Prostate gland (tissue), 2 donors: ENCODE data around the gene MRC1. TPM values are rescaled to one million over a fixed set of nuclear protein-coding genes. Genes with fewer than 3 reads are reported as not detected.

Source experiments
- DNase-seq: peaks from one replicate; pipeline ENCODE4 v3.0.0-alpha.2; 2019; ENCODE audit warnings: low spot score
- H3K27ac ChIP-seq, 2 donors: fragments of 200-600 bp; sonication (generic); 2 replicates each; pipeline ENCODE4 v1.5.1; 2017 to 2019
- H3K27me3 ChIP-seq: fragments of 200-600 bp; sonication (generic); replicated peaks from 2 replicates; pipeline ENCODE4 v1.5.1; 2019; ENCODE audit not compliant: insufficient read depth
- H3K36me3 ChIP-seq, 2 donors: fragments of 200-600 bp; sonication (generic); 1 replicate in 1 of 2; 2 replicates in 1 of 2; pipeline versions ENCODE4 v1.5.1 to v1.8.1; 2017 to 2019
- H3K4me1 ChIP-seq: fragments of 200-600 bp; sonication (generic); replicated peaks from 2 replicates; pipeline ENCODE4 v1.5.1; 2019
- H3K4me3 ChIP-seq, 2 donors: fragments of 200-600 bp; sonication (generic); 2 replicates each; pipeline ENCODE4 v1.5.1; 2017 to 2019
- H3K9me3 ChIP-seq: fragments of 200-600 bp; sonication (generic); 2 replicates; pipeline ENCODE4 v1.5.1; 2017
- CTCF ChIP-seq, 4 experiments: fragments of 200-600 bp in 2 of 4; fragments of 450-650 bp in 2 of 4; sonication (generic) in 2 of 4; IDR thresholded peaks; 1 replicate in 3 of 4; 2 replicates in 1 of 4; pipeline ENCODE4 v1.5.1; 2016 to 2019; ENCODE audit warnings: antibody characterized with exemption in 4 of 4, mild to moderate bottlenecking in 2 of 4, moderate library complexity in 2 of 4
- POLR2A ChIP-seq: fragments of 450-650 bp; IDR thresholded peaks from one replicate; pipeline ENCODE4 v1.6.1; 2016; ENCODE audit warnings: antibody characterized with exemption, mild to moderate bottlenecking
- POLR2AphosphoS5 ChIP-seq: sonication (generic); formaldehyde crosslinking; IDR thresholded peaks from one replicate; pipeline ENCODE4 v1.6.1; 2017; ENCODE audit warnings: antibody characterized with exemption
- WGBS: methylation state at CpG from one replicate; pipeline ENCODE4 v1.1.5; 2018; 5-methylcytosine and 5-hydroxymethylcytosine counted together
- intact Hi-C: fragments of 100-400 bp; cut with DNase I; formaldehyde crosslinking; loops from one replicate; pipeline ENCODE4 v1.14.2; 2022
- total RNA-seq, 2 donors: library from RNA; depleted of rRNA; stranded (reverse); fragments of >200 nt; gene quantifications; one replicate each; pipeline ENCODE4 v1.1.0, GENCODE V29; 2016

The MRC1 gene
- total RNA-seq, 2 donors from 2014 or later: 3.1 to 27.4 TPM

DNA sequence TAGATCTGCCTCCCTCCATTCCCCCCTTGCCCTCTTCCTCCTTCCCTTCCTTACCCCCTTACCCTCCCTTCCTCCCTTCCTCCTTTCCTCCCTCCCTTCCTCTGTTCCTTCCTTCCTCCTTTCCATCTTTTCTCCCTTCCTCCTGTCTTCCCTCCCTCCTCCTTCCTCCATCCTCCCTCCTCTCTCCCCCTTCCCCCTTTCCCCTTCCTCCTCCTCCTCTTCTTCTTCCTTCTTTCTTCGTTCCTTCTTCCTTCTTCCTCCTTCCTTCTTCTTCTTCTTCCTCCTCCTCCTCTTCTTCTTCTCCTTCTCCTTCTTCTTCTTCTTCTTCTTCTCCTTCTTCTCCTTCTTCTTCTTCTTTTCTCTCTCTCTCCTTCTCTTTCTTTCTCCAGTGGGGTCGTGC, 57.9 kb downstream of the MRC1 start:
- 94% methylated on average over 2 of the region's 2 CpGs for WGBS
- TF ChIP-seq CTCF (IDR thresholded peaks at IDR 0.05) (no peak), POLR2AphosphoS5 (no peak), POLR2A (no peak)
- H3K27me3 ChIP-seq: no peaks in the 10 kb centered on the region
- intact Hi-C loops: no loop called here
- H3K9me3 ChIP-seq: no peaks in the 10 kb centered on the region
- no peak overlapping the region for H3K4me3 ChIP-seq
- no peaks in the 10 kb centered on the region for H3K36me3 ChIP-seq
- DNase-seq: no peak
- no peak overlapping the region for H3K27ac ChIP-seq
- no peaks in the 10 kb centered on the region for H3K4me1 ChIP-seq

GRCh38 chr10:17871036-17871435, 61.9 kb downstream of the MRC1 start:
- no peak for DNase-seq
- no peaks in the 10 kb centered on the region for H3K36me3 ChIP-seq
- H3K9me3 ChIP-seq: no peaks in the 10 kb centered on the region
- intact Hi-C loops: no loop called here
- no peak overlapping the region for H3K27ac ChIP-seq
- WGBS: 87% methylated on average over 6 of the region's 6 CpGs
- no peaks in the 10 kb centered on the region for H3K27me3 ChIP-seq
- TF ChIP-seq POLR2A (no peak), CTCF (IDR thresholded peaks at IDR 0.05) (no peak), POLR2AphosphoS5 (no peak)
- H3K4me3 ChIP-seq: no peak overlapping the region
- no peaks in the 10 kb centered on the region for H3K4me1 ChIP-seq

DNA sequence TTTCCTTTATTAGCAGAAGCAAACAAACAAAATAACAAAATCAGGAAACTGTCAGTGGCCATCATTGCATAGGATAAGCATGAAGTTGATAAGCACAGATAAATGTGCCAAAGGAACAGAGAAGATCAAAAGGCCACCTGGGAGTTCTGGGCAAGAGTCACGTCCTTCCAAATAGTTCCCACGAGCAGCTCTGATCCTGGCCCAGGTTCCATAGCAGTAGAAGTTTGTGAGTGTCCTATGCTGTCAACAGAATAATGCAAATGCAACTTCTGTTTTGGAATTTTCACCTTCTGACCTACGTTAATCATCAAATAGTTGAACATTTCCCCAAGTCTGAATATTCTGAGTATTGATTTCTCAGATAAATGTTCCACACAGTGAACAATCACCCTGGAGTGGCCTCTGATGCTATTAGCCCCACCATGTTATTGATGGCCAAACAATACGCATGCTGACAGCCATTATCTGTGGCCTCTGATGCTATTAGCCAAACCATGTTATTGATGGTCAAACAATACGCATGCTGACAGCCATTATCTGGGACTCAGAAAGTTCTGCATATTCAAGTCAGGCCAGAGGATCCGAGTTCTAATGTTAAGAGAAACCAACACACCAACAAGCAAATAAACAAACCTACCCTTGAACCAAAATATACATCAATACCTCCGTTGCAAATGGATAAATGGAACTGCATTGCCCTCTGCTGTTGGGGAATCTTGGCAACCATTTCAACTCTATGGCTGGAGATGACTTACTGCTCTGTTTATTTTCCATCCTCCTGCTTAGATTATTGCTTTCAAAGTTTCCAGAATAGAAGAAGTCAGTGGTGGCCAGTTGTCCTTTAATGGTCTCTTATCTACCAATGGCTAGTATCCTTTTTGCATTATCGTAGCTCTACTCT, 63.3 kb downstream of the MRC1 start:
- DNase-seq: no peak
- WGBS: 63% methylated on average over 8 of the region's 8 CpGs
- Histone ChIP-seq H3K36me3 (no peaks in the 10 kb centered on the region), H3K27ac (no peak overlapping the region), H3K4me3 (no peak overlapping the region), H3K27me3 (no peaks in the 10 kb centered on the region), H3K9me3 (no peaks in the 10 kb centered on the region), H3K4me1 (no peaks in the 10 kb centered on the region)
- TF ChIP-seq CTCF (IDR thresholded peaks at IDR 0.05): peak in 1 of 4 experiments; percentile 24
- TF ChIP-seq POLR2A: no peak
- intact Hi-C loops: no loop called here

DNA sequence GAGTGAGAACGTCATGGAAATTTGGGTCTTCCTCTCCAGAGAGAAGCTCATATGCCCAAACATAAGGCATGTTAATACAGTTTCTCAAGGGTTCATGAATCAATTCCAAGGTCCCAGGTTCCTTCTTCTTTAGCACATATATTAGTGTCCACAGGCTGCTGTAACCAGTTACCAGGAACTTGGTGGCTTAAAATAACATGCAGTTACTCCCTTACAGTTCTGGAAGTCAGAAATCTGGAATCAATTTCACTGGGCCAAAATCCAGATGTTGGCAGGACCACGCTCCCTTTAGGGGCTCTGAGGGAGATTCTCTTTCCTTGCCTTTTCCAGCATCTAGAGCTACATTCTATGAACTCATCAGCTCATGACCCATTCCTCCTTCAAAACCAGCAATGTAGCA, 64.8 kb downstream of the MRC1 start:
- WGBS: 80% methylated on average over 2 of the region's 2 CpGs

More for the DNA sequence above, 64.8 kb downstream of the MRC1 start:
- intact Hi-C loops: no loop called here
- H3K27ac ChIP-seq: no peak overlapping the region
- no peak overlapping the region for H3K4me3 ChIP-seq
- no peaks in the 10 kb centered on the region for H3K27me3 ChIP-seq
- no peak for DNase-seq
- no peaks in the 10 kb centered on the region for H3K9me3 ChIP-seq
- no peak for TF ChIP-seq POLR2AphosphoS5
- no peak for TF ChIP-seq CTCF (IDR thresholded peaks at IDR 0.05)
- no peak for TF ChIP-seq POLR2A
- H3K4me1 ChIP-seq: no peaks in the 10 kb centered on the region
- no peaks in the 10 kb centered on the region for H3K36me3 ChIP-seq
